Activated CD4-positive, alpha-beta T cell treated with anti-CD3 and anti-CD28 coated beads for 36 hours (primary cell): Measurements from ENCODE around the gene SPTBN1. TPM values are rescaled to one million over a fixed set of nuclear protein-coding genes. Genes with fewer than 3 reads are reported as not detected.

Experiments used
- ATAC-seq: fragments of 200-7000 bp; cut with Tn5 transposase; one replicate; pipeline ENCODE4 v1.10.0; 2021; ENCODE audit warnings: mild to moderate bottlenecking, moderate library complexity
- CTCF ChIA-PET: fragments of 350-600 bp; sonication (Branson Sonifier 250); formaldehyde crosslinking; loops from one replicate; lab custom pipeline; 2021; ENCODE audit warnings: antibody characterized with exemption; lab: Charles Lee
- POLR2A ChIA-PET: fragments of 350-600 bp; sonication (Branson Sonifier 250); formaldehyde crosslinking; loops from one replicate; lab custom pipeline; 2021; ENCODE audit warnings: antibody characterized with exemption, inconsistent platforms; lab: Charles Lee
- DNase-seq: peaks from one replicate; pipeline ENCODE4 v3.0.0-alpha.2; 2020
- H3K27ac Mint-ChIP-seq: one replicate; pipeline ENCODE4 v1.8.0; 2021; ENCODE audit warnings: mixed read lengths
- H3K27me3 Mint-ChIP-seq: one replicate; pipeline ENCODE4 v1.8.0; 2021; ENCODE audit warnings: mixed read lengths
- H3K36me3 Mint-ChIP-seq: one replicate; pipeline ENCODE4 v1.8.0; 2021; ENCODE audit warnings: low read depth, mixed read lengths
- H3K4me1 Mint-ChIP-seq: one replicate; pipeline ENCODE4 v1.8.0; 2021; ENCODE audit warnings: mixed read lengths
- H3K4me3 Mint-ChIP-seq: one replicate; pipeline ENCODE4 v1.8.0; 2021; ENCODE audit warnings: mild to moderate bottlenecking, moderate library complexity, mixed read lengths
- H3K9me3 Mint-ChIP-seq: one replicate; pipeline ENCODE4 v1.8.0; 2021; ENCODE audit warnings: low read depth, mixed read lengths
- intact Hi-C, 2 experiments: fragments of 100-400 bp; cut with DNase I in 1 of 2; cut with micrococcal nuclease in 1 of 2; formaldehyde crosslinking; loops; one replicate each; pipeline versions ENCODE4 v1.14.2 to v1.15.1; 2022 to 2024; cut with DNase I, micrococcal nuclease
- total RNA-seq, 2 experiments: library from RNA; stranded (reverse); gene quantifications; one replicate each; pipeline ENCODE4 v1.2.3, GENCODE V29; 2021

SPTBN1 gene
- total RNA-seq, 2 experiments from 2014 or later: 76.6 to 86.8 TPM

DNA sequence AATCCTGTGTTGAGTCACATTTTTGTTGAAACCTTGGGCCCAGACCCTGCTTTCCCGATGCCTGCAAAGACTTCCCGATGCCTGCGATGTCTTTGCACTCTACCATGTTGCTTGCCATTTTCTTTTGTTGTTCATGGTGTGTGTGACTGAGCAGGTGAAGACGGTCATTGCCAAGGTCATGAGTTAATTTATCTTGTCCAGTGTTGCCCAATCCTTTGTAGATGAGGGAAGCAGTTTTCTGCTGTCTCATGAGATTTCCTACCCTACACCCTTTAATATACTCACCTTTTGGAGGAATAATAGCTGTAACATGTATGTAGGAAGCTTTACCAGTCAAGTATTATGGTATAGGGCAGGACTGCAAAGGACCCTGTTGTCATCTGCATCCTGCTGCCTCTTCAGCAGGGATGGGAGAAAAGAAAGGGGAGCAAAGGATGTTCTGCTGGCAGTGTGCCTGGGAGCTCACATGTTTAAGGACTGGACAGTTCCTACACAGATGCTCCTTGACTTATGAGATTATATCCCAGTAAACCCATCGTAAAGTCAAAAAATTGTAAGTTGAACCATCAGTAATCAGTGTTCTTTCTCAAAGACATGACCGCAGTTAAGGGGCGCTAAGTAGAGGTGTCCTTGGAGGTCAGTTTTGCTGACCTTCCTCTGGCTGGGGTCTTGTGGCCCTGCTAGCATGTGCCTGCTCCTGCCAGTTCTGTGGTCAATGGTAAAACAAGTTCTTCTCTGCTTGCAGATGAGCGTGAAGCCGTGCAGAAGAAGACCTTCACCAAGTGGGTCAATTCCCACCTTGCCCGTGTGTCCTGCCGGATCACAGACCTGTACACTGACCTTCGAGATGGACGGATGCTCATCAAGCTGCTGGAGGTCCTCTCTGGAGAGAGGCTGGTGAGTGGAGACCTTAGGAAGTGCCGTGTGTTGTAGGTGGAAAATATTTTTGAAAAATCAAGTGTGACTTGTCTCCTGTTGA is 142.5 kb downstream of the SPTBN1 start:
- DNase-seq: no peak
- CTCF ChIA-PET: interaction anchor here (1.7 kb wide), 1 partner anchor 40 kb away, joined by 5 read pairs; no protein-coding TSS in a partner anchor
- ATAC-seq: no peak
- H3K4me1 Mint-ChIP-seq: peaks cover 87% of the 10 kb centered on the region
- POLR2A ChIA-PET: no interaction called here
- intact Hi-C loops: no loop called here
- peak overlapping the region; percentile 52 for H3K27ac Mint-ChIP-seq
- H3K4me3 Mint-ChIP-seq: no peak overlapping the region
- peaks cover 24% of the 10 kb centered on the region for H3K36me3 Mint-ChIP-seq
- no peaks in the 10 kb centered on the region for H3K9me3 Mint-ChIP-seq
- no peaks in the 10 kb centered on the region for H3K27me3 Mint-ChIP-seq

DNA sequence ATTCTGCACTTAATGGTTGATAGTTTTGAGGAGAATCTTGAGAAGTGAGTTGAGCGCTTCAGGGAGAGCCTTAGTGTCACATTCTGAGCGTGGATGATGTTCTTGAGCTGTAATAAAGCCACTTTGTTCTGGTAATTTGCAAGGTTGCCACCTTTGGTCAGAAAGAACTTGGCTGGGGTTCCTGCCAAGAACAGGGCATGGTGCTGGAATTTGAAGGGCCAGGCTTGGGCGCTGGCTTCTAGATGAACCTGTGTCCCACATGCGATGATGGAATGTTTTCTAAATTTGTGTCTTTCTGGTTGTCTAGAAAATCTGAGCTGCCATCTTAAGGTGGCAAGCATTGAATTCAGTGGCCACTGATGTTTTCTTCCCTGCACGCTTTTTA is 143.2 kb downstream of the SPTBN1 start:
- Mint-ChIP-seq H3K4me1 (peaks cover 93% of the 10 kb centered on the region), H3K27me3 (no peaks in the 10 kb centered on the region), H3K4me3 (no peak overlapping the region), H3K27ac (peak overlapping the region; percentile 52), H3K36me3 (peaks cover 24% of the 10 kb centered on the region), H3K9me3 (no peaks in the 10 kb centered on the region)
- CTCF ChIA-PET: interaction anchor here (0.6 to 0.7 kb wide), 3 partner anchors 24 to 66 kb away, joined by 3 to 4 read pairs (median 3); no protein-coding TSS in a partner anchor
- intact Hi-C loops: no loop called here
- POLR2A ChIA-PET: no interaction called here
- DNase-seq (no peak), ATAC-seq (no peak)

DNA sequence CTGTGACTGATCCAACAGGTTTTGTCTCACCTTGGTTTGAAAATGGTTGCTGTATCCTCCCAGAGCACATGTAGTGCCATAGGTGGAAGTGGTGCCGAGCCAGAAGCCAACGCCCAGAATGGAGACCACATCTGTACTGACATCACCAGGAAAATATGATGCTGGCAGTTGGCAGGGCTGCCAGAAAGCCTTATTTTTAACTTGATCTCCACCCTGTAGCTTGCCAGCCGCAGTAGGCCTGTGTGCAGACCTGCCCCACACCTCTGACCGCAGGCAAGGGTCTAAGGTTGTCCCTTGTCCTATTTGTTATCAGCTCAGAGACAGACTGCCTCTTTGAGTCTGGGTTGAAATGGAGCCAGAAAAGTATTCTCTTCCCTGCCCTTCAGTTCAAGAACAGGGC is 143.8 kb downstream of the SPTBN1 start:
- intact Hi-C loops: no loop called here
- POLR2A ChIA-PET: interaction anchor here (0.6 kb wide), 3 partner anchors 105 to 550 kb away, joined by 3 to 4 read pairs (median 4); no protein-coding TSS in a partner anchor

DNA sequence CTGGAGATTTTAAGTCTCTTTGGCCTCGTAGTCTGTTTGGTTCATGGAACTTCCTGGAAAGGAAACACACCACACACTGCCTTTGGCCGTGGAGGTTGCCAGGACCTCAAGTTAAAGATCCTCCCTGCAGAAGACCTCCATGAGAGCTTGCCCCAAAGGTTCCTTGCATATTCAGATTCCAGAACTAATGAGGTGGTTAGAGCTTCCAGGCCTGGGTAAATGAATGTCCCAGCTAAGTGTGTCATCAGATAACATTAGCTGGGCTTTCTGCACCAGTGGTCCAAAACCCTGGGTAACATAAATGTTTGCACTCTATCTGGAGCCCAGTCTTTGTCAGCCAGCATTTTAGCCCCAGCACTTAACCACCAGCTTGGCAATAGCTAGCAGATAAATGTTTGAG is 145.2 kb downstream of the SPTBN1 start:
- no peak for ATAC-seq
- DNase-seq: no peak
- ChIA-PET CTCF (interaction anchor here (0.6 to 1.9 kb wide), 4 partner anchors 11 to 64 kb away, joined by 3 to 6 read pairs (median 4); no protein-coding TSS in a partner anchor), POLR2A (no interaction called here)
- Mint-ChIP-seq H3K27me3 (no peaks in the 10 kb centered on the region), H3K4me1 (peaks cover 97% of the 10 kb centered on the region), H3K4me3 (no peak overlapping the region), H3K9me3 (no peaks in the 10 kb centered on the region), H3K36me3 (peaks cover 24% of the 10 kb centered on the region), H3K27ac (peak overlapping the region; percentile 85)
- intact Hi-C loops: no loop called here

More for the DNA sequence above, 143.8 kb downstream of the SPTBN1 start:
- peak; percentile 31 for ATAC-seq
- CTCF ChIA-PET: interaction anchor here (0.6 to 0.7 kb wide), 4 partner anchors 25 to 123 kb away, joined by 3 to 4 read pairs (median 3); no protein-coding TSS in a partner anchor
- H3K36me3 Mint-ChIP-seq: peaks cover 24% of the 10 kb centered on the region
- no peaks in the 10 kb centered on the region for H3K27me3 Mint-ChIP-seq
- DNase-seq: peak; percentile 61
- no peak overlapping the region for H3K4me3 Mint-ChIP-seq
- peaks cover 97% of the 10 kb centered on the region for H3K4me1 Mint-ChIP-seq
- peak overlapping the region; percentile 79 for H3K27ac Mint-ChIP-seq
- H3K9me3 Mint-ChIP-seq: no peaks in the 10 kb centered on the region

DNA sequence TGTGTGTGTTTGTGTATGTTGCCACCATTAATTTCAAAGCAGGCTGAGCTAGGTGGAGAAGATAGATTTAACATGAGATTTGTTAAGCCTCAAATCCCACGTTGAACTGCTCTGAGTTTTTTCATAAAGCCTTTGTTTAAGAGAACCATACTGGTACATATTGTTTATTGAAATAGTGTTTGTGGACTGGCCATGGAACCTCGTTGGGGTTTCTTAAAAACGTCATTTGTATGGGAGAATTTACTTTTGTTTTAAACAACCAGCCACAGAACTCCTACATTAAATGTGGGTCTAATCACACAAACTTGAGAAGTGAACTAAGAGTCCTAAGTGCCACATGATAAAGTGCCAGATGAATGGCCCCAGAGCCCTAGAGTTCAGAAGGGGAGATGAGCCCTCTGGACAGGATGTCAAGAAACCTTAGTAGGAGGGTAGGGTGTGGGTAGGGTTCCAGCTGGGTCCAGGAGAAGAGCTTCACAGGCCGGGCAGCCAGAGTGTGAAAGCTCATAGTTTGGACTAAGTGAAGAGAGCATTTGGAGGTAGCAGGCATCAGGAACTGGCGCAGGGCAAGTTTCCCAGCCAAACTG is 146.7 kb downstream of the SPTBN1 start:
- intact Hi-C loops: no loop called here
- no peaks in the 10 kb centered on the region for H3K27me3 Mint-ChIP-seq
- H3K4me3 Mint-ChIP-seq: no peak overlapping the region
- H3K4me1 Mint-ChIP-seq: peaks cover 91% of the 10 kb centered on the region
- POLR2A ChIA-PET: interaction anchor here (0.7 kb wide), 1 partner anchor 16 kb away, joined by 3 read pairs; no protein-coding TSS in a partner anchor
- H3K36me3 Mint-ChIP-seq: peaks cover 22% of the 10 kb centered on the region
- ATAC-seq: no peak
- no peak for DNase-seq
- CTCF ChIA-PET: interaction anchor here (0.5 to 1.3 kb wide), 3 partner anchors 16 to 44 kb away, joined by 3 to 7 read pairs (median 3); no protein-coding TSS in a partner anchor
- peak overlapping the region; percentile 85 for H3K27ac Mint-ChIP-seq
- H3K9me3 Mint-ChIP-seq: no peaks in the 10 kb centered on the region

DNA sequence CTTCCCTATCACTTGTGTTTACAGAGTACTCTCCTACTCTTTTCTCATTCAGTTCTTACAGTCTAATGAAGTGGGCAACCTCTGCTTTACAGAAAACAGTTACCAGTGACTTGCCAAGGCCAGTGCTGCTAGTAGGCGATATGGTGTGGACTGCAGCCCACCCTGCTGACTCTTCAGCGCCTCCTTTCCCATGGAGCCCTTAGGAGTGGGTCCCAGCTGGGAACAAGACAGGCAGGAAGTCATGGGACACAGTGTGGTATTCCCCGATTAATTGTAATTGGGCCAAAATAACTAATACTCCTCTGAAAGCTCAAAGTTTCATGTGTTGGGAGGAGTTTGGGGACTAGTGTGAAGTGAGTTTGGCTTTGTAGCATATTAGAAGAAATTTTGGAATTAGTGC is 147.2 kb downstream of the SPTBN1 start:
- no peaks in the 10 kb centered on the region for H3K9me3 Mint-ChIP-seq
- no peak for DNase-seq
- CTCF ChIA-PET: interaction anchor here (0.5 to 1.3 kb wide), 4 partner anchors 15 to 45 kb away, joined by 3 to 7 read pairs (median 4); no protein-coding TSS in a partner anchor
- peak overlapping the region; percentile 85 for H3K27ac Mint-ChIP-seq
- H3K4me1 Mint-ChIP-seq: peaks cover 91% of the 10 kb centered on the region
- no peaks in the 10 kb centered on the region for H3K27me3 Mint-ChIP-seq
- POLR2A ChIA-PET: interaction anchor here (0.7 kb wide), 1 partner anchor 17 kb away, joined by 3 read pairs; no protein-coding TSS in a partner anchor
- intact Hi-C loops: no loop called here
- peaks cover 20% of the 10 kb centered on the region for H3K36me3 Mint-ChIP-seq
- H3K4me3 Mint-ChIP-seq: no peak overlapping the region
- ATAC-seq: no peak

DNA sequence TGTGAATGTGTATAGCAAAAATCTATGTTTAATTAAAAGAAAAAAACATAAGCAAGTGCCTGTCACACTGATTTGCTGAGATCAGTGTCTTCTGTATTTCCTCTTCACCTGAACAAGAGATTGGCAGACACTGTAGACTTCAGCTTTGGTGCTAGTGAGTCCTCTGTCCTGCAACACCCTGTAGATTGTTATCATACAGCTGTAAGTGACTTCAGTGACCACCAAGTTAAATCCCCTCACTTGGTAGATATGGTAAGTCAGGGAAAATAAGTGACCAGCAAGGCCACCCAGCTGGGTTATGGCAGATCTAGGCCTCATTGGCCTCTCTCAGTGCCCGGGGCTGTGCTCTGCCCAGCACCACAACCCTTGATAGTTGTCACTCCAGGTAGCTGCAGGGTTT is 147.7 kb downstream of the SPTBN1 start:
- DNase-seq: no peak
- H3K27me3 Mint-ChIP-seq: no peaks in the 10 kb centered on the region
- H3K4me1 Mint-ChIP-seq: peaks cover 89% of the 10 kb centered on the region
- H3K27ac Mint-ChIP-seq: peak overlapping the region; percentile 85
- H3K36me3 Mint-ChIP-seq: peaks cover 16% of the 10 kb centered on the region
- H3K4me3 Mint-ChIP-seq: no peak overlapping the region
- intact Hi-C loops: no loop called here
- ChIA-PET CTCF (interaction anchor here (1.2 to 1.3 kb wide), 2 partner anchors 15 to 45 kb away, joined by 4 to 7 read pairs; no protein-coding TSS in a partner anchor), POLR2A (no interaction called here)
- ATAC-seq: no peak
- no peaks in the 10 kb centered on the region for H3K9me3 Mint-ChIP-seq

DNA sequence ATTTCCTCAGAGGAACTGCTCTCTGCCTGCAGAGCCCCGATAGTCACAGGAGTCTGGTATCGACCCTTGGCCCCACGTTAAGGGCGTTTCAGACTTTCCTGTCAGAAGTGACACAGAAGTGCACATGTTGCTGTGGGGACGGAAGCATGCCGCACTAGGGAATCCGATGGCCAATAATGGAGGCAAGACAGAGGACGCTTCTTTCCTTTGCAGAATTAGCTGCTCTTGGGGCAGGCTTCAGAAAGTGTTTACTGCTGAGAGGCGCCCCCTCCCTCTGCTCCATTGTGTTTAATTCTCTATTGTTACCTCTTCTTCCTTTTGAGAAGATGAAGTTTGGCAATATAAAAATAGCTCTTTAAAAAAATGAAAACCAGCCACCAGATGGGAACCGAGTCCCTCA is 148.7 kb downstream of the SPTBN1 start:
- peaks cover 5% of the 10 kb centered on the region for H3K36me3 Mint-ChIP-seq
- CTCF ChIA-PET: interaction anchor here (0.7 to 1.6 kb wide), 12 partner anchors 8 to 1004 kb away, joined by 3 to 5 read pairs (median 3); no protein-coding TSS in a partner anchor
- H3K9me3 Mint-ChIP-seq: no peaks in the 10 kb centered on the region
- no peaks in the 10 kb centered on the region for H3K27me3 Mint-ChIP-seq
- peak; percentile 45 for ATAC-seq
- H3K27ac Mint-ChIP-seq: peak overlapping the region; percentile 85
- intact Hi-C loops: loop anchor here (1.0 to 5.0 kb wide), 2 partner anchors 47 to 83 kb away; no protein-coding TSS in a partner anchor
- H3K4me3 Mint-ChIP-seq: peak overlapping the region; percentile 50
- POLR2A ChIA-PET: interaction anchor here (0.6 to 1.4 kb wide), 2 partner anchors 16 to 1014 kb away, joined by 3 to 6 read pairs; no protein-coding TSS in a partner anchor
- H3K4me1 Mint-ChIP-seq: peaks cover 88% of the 10 kb centered on the region
- peak; percentile 55 for DNase-seq

DNA sequence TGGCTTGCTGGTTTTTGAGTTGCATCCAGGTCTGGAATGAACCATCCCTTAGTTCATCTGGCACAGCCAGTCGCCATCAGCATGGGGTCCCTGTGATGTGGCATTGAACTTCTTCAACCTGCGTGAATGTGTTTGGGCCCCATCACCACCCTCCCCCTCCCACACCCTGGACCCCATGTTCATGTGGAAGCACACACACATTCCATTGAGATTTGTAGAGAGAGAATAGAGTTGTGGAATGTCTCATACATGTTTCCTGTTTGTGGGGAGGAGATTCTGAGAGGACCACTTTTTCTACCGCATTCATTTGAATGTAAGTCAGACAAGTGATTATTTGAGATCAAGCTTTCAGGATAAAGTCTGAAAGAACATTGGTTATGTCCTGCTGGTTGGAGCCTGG is 149.7 kb downstream of the SPTBN1 start:
- intact Hi-C loops: loop anchor here (1.0 to 5.0 kb wide), 3 partner anchors 35 to 84 kb away; no protein-coding TSS in a partner anchor
- POLR2A ChIA-PET: interaction anchor here (0.6 to 1.1 kb wide), 4 partner anchors 9 to 174 kb away, joined by 3 to 5 read pairs (median 4); no protein-coding TSS in a partner anchor
- DNase-seq (no peak), ATAC-seq (no peak)
- peaks cover 86% of the 10 kb centered on the region for H3K4me1 Mint-ChIP-seq
- CTCF ChIA-PET: interaction anchor here (0.8 to 2.2 kb wide), 16 partner anchors 9 to 99 kb away, joined by 3 to 7 read pairs (median 4); no protein-coding TSS in a partner anchor
- H3K27me3 Mint-ChIP-seq: no peaks in the 10 kb centered on the region
- H3K9me3 Mint-ChIP-seq: no peaks in the 10 kb centered on the region
- no peaks in the 10 kb centered on the region for H3K36me3 Mint-ChIP-seq
- H3K4me3 Mint-ChIP-seq: peak overlapping the region; percentile 50
- peak overlapping the region; percentile 85 for H3K27ac Mint-ChIP-seq

DNA sequence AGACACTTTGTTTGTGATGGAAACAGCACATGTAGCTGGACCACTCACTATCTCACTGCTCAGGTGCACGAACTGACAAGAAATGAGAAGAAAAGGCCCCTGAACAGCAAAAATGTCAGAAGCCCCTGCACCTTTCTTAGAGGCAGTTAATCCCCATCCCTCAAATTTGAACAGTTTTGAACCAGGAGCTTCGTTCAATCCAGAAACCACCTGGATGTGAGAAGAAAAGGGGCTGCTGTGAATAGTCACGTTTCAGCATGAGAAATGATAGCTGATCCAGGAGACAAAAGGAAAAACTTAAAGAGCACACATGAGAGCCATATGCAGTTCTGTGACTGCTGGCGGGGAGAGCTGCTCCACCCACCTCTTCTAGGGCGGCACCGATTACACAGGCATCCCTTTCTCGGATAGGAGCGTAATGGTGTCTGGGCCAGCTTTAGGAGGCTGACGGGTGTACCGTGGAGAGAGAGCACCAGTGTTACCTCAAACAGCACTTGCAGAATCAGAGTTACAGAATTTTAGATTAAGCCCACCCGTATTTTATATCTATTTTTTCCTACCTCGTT is 150.3 kb downstream of the SPTBN1 start:
- Mint-ChIP-seq H3K27ac (peak overlapping the region; percentile 85), H3K4me3 (peak overlapping the region; percentile 50), H3K36me3 (no peaks in the 10 kb centered on the region), H3K9me3 (no peaks in the 10 kb centered on the region), H3K4me1 (peaks cover 80% of the 10 kb centered on the region), H3K27me3 (no peaks in the 10 kb centered on the region)
- CTCF ChIA-PET: interaction anchor here (0.7 to 2.2 kb wide), 12 partner anchors 12 to 112 kb away, joined by 3 to 7 read pairs (median 4); no protein-coding TSS in a partner anchor
- intact Hi-C loops: loop anchor here in 1 of 2 experiments (2.0 to 5.0 kb wide), 2 partner anchors 36 to 84 kb away; no protein-coding TSS in a partner anchor
- ATAC-seq (peak; percentile 81), DNase-seq (peak; percentile 77)
- POLR2A ChIA-PET: interaction anchor here (0.5 to 1.1 kb wide), 4 partner anchors 9 to 173 kb away, joined by 3 to 5 read pairs (median 4); no protein-coding TSS in a partner anchor
